Transverse colon (tissue), 4 donors: Measurements from ENCODE around the gene SPATC1L.

Experiments used
- CTCF ChIP-seq, 5 experiments: fragments of 200-600 bp in 3 of 5; fragments of 450-650 bp in 2 of 5; sonication (generic) in 3 of 5; IDR thresholded peaks; 1 replicate in 2 of 5; 2 replicates in 3 of 5; pipeline ENCODE4 v1.5.1; 2016 to 2017; ENCODE audit warnings: antibody characterized with exemption in 5 of 5, inconsistent platforms in 3 of 5, mild to moderate bottlenecking in 2 of 5, moderate library complexity in 1 of 5
- EP300 ChIP-seq: sonication (generic); formaldehyde crosslinking; IDR thresholded peaks from one replicate; pipeline ENCODE4 v1.6.1; 2017; ENCODE audit warnings: antibody characterized with exemption, low read depth
- POLR2A ChIP-seq: fragments of 450-650 bp; IDR thresholded peaks from one replicate; pipeline ENCODE4 v1.6.1; 2016; ENCODE audit warnings: antibody characterized with exemption, mild to moderate bottlenecking, moderate library complexity
- POLR2AphosphoS5 ChIP-seq, 3 donors: sonication (generic); formaldehyde crosslinking; IDR thresholded peaks; one replicate each; pipeline ENCODE4 v1.6.1; 2016; ENCODE audit warnings: antibody characterized with exemption in 3 of 3

GRCh38 chr21:46226146-46226545 lies 41.9 kb upstream of the SPATC1L start:
- no peak for TF ChIP-seq CTCF (IDR thresholded peaks at IDR 0.05)
- TF ChIP-seq POLR2A = no peak
- no peak for TF ChIP-seq POLR2AphosphoS5 (IDR thresholded peaks at IDR 0.05)
- no peak for TF ChIP-seq EP300
